GM19397 (cell line): Measurements from ENCODE around the gene IGFL3.
"Not testable (repeated sequence)": the region's sequence is repeated elsewhere in the genome, so short reads cannot be mapped to it uniquely, and the experiment has no call there.

ENCODE experiments used
- ATAC-seq: cut with Tn5 transposase; IDR thresholded peaks from one replicate; pipeline ENCODE4 v1.9.1; 2021; ENCODE audit warnings: mild to moderate bottlenecking, moderate library complexity; ENCODE audit not compliant: unreplicated experiment

Gene IGFL3

DNA sequence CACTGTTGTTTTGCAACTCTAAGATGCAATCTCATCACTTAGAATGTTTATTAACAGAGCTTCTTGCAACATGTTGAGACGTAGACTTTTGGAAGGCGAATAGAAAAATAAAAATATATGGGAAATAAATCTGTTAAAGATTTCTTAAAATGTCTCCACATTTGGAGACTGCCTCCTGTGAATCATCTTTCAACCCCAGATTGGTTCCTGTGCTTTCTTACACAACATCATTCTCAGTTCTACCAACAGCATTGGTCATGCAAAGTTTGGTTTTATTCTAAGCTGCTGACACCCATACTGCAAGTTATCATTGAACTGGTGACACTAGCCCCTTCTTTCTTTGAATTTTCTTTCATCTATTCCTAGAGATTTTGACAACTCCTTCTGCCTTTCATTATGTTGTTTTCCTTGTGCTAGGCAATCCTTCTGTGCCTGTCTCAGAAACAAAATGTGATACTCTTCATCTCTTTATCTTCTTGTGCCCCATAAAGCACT, 1.6 kb upstream of the IGFL3 start:
- ATAC-seq: no peak

DNA sequence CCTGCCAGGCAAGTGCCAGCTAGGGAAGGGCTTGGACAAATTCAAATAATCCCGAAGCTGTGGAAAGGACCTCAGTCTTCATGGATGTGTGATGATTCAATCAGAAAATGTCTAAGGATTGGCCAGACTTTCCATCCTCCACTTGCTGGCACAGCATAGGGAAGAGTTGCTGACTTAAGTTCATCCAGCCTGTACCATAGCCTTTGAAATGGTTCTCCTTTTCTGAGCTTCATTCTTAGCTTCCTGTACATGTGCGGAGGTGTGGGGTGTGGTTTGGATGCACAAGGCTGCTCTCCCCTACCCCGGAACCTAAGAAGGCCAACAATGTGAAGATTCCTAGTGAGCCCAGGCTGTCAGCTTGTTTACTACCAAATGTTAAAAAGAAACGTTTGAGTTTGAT, 959 bp upstream of the IGFL3 start:
- no peak for ATAC-seq

DNA sequence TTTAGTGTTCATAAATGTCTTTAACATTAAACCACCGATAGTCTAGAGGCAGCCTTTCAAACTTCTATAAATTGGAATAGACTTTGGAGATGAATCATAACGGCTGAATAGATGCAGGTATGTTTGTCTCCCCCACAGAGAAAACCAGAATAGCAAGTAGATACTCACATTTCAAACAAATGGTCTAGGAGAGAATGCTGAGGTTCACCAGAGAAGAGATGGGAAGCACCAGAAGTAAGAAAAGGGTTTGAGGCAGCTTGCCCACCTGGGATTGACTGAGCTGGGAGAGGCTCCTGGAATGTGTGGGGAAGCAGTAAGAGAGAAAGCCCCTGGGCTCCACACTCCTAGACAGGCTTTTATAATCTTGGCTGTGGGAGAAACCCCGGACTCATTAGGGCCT, 6.4 kb downstream of the IGFL3 start:
- no peak for ATAC-seq

DNA sequence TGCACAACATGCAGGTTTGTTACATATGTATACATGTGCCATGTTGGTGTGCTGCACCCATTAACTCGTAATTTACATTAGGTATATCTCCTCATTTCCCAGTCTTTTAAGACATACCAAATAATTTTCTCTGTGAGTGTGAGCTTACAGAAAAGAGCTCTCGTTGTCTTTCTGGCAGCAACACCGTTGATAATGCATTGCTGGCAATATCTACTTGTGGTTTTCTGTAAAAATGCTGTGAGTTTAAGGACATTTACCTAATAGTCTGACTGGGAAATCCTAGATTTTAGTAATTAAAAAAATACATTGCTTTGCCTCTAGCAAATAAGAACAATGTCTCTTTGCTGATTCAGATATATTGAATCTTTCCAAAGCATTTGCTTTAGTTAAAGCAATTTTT, 8.4 kb downstream of the IGFL3 start:
- ATAC-seq: no peak

DNA sequence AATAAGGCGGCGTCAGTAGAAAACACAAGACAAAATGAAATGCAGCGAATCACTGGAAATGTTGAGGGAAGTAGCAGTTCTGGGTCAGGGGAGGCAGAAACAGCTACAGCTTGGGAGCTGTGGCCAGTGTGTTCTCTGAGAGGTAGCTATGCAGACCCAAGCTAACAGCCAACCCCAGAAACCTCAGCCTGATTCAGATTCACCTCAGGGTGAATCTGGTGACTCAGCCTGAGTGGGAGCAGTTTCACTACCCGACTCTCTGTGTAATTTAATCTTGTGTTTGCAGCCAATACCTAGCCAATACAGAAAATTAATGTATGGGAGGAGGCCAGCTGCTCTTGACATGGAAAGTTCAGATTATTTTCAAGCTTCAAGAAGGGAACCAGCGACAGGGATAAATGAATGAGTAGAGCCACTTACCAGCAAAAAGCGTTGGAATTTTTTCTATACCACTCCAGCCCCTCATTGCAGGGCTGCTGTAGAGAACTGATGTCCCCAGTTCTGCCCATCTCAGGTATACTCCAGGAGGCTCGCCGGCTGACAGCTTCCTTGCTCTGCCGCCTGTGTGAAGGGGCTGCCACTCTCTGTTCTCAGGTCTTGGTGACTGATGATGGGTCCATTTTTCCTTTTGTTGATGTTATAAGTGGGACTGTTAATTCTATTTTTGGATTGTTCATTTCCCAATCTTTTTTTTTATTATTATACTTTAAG, 8.9 kb downstream of the IGFL3 start:
- no peak for ATAC-seq

DNA sequence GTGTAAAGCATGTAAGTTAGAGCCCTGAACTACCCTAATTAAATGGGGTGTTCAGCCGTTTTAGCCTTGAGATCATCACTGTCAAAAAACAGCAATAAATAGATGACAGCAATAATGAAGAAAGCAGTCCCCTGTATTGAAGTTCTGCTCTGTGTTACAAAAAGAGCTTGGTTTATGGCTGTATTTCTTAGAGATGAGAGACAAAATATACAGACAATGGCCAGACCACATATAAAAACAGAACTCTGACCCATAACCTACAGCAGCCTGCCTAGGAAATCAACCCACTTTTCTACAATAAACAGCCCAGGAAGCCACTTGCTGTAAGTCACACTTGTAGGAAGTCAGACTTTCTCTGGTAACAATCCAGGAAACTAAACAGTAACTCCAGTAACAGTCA, 10.8 kb downstream of the IGFL3 start:
- ATAC-seq: no peak

DNA sequence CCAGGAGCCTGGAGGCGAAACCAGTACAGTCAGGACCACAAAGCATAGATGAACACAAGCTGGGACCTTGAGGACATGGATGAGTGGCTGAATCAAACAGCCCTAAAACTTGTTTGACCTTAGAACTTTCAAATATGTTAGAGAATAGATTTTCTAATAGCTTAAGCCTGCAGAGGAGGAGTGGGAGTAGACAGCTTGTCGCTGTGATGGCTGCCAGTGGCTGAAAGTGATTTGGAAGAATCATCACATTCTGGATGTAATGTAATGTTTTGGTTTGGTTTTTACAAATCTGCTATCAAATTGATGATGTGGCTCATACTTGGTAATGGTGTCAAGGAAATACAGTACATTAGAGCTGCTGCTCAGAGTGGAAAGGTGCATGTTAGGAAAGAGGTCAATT, 12.0 kb downstream of the IGFL3 start:
- no peak for ATAC-seq

DNA sequence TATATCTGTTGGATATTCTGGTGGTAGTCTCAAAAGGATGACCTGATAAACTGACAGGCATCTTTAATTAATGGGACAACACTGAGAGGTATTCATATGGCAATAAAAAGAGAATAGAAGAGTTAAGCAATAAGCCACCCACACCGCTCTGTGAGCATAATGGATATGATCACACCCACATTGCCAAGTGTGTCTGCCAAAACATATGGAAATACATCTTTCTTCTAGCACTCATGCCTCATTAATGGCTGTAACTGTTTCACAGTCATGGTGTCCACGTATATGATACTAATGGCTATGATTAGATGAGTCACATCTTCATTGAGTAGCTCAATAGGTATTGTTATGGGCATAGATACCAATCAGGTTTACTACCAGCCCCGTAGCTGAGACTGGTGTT, 13.1 kb downstream of the IGFL3 start:
- no peak for ATAC-seq

DNA sequence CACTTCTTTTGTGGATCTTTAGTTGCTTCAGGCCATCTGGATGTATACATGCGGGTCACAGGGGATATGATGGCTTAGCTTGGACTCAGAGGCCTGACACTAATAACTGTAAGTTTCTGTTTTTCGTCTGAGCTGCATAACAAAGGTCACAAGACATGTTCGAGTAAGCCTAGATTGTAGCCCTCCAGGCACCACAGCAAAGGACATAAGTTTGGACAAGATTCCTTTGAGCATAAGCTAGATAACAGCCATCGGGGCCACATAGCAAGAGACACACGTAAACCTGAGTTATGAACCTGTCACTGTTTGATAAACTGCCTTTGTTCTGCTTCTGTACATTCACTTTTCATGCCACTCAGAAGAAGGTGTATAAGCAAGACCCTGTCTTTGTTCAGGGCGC, 14.6 kb downstream of the IGFL3 start:
- no peak for ATAC-seq

DNA sequence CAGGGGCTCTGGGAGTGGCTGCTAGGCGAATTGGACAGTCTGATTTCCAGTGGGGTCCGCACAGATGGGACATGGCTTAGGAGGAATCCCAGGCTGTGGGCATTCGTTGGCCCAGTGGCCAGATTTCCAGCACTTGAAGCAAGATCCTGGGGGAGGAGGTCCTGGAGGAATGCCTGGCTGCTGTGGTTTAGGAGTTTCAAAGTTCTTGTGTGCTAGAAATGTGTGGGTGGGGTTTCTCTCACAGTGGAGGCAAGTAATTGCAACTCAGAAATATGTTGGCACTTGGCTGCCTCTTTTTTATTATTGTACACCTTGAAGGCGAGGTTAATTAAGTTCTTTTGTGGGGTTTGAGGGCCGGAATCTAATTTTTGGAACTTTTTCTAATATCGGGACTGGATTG, 17.1 kb downstream of the IGFL3 start:
- no peak for ATAC-seq

DNA sequence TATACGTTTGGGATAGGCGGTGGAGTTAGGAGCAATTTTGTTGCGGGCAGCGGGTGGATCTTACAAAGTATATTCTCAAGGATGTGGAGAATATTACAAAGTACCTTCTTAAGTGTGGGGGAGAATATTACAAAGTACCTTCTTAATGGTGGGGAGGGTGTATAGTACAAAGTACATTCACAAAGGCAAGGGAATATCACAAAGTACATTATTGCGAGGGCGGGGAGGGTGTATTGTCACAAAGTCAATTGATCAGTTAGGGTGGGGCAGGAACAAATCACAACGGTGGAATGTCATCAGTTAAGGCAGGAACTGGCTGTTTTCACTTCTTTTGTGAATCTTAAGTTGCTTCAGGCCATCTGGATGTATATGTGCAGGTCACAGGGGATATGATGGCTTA, 22.2 kb downstream of the IGFL3 start:
- ATAC-seq: not testable (repeated sequence)

DNA sequence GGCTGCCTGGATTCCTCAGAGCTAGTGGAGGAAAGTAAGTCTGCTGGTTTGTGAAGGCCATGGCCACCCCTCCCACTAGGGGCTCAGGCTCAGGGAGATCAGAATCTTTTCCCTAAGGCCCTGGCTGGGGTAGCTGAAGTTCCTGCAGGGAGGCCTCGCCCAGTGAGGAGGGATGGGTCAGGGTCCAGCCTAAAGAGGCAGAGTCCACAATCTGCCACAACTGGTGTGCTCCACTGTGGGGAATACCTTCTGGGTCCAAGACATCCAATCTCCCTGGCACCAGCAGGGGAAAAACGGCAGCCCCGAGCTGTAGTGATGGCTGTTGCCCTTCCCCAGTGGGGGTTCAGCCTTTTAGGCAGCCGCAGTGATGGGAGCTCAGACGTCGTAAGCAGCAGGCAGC, 23.2 kb downstream of the IGFL3 start:
- ATAC-seq: no peak

DNA sequence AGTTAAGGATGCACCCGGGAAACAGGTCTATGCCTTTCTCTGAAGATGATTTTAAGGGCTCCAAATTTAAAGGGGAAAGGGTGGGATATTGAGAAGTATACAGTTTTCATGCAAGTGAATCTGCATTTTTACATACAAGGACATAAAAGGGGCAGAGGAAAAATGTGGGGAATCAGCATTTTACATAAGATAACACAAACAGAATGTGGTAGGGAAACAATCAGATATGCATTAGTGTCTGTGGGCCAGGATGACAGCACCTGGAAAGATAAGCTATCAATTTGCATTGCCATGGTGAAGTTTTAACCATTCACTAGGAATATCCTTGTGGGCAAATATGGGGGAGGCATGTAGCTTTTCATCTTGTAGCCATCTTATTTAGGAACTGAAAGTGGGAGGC, 24.1 kb downstream of the IGFL3 start:
- no peak for ATAC-seq

DNA sequence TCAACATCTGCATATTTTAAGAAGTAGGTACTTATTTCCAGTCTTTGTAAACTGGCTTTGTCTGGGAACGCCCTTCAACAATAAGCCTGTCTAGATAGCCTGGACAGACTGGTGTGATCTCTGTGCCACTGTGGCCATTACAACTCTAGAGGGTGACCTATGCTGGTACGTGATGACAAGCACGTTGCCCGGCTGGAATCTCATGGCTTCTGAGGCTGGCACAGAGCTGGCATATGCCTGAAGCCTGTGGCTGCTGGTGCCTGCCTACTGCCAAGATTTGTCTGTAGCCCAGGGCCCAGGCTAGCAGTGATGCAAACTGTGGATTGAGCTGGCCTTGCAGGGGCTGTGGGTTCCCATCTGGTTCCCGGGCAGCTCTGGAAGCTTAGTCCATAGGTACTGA, 34.0 kb downstream of the IGFL3 start:
- no peak for ATAC-seq

DNA sequence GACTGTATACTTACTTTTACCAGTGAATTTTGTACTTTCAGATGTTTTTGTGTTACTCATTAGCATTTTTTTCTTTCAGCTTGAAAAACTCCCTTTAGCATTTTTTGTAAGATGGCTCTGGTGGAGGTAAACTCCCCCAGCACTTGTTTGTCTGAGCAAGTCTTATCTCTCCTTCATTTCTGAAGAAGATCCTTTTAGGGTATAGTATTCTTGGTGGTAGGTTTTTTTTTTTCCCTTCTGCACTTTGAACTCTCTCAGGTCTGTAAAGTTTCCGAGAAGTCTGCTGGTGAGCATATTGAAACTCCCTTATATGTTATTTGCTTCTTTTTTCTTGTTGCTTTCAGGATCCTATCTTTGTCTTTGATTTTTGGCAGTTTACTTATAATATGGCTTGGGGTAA, 35.1 kb downstream of the IGFL3 start:
- ATAC-seq: no peak

DNA sequence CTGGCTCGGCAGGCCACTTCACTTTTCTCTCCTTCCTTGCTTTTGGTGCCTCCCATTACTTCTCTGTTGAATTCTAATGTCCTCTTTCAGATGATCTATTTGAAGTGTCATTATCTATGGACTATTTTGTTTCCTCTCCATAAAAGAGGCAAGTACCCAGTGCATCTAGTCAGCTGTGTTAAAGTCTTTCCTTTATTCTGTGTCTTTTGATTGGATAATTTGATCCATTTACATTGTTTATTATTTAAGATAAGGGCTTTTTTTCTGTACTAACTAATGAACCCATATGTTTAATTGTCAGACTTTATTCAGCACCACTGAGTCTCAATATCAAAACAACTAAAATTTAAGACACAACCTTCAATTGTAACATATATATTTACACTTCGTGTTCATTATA, 36.4 kb downstream of the IGFL3 start:
- no peak for ATAC-seq

DNA sequence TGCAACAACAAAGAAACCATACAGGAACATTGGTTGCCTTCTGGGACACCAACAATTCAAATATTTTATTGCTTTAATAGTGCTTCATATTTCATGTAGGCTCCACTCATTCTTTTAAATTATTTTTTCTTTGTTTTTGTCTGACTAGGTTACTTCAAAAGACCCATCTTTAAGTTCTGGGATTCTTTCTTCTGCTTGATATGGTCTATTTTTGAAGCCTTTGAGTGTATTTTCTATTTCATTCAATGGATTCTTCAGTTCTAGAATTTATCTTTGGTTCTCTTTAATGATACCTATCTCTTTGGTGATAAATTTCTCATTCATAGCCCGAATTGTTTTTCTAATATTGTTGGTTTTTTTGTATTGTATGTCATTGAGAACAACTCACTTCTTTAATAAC, 38.6 kb downstream of the IGFL3 start:
- ATAC-seq: no peak

DNA sequence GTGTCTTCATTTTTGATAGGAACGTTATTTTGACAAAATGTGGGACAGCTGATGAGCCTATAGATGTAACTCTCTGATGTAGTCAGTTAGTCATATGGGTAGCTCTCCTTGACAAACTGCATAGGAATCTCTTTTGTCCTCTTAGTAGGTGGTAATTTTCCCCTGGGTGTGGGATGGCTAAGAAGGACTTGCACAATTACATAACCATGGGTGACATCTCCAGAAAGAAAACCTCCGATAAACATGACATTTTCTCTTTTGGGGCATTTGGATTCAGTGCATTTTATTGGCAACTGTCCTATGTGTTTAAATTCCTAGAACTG, 41.8 kb downstream of the IGFL3 start:
- ATAC-seq: no peak

DNA sequence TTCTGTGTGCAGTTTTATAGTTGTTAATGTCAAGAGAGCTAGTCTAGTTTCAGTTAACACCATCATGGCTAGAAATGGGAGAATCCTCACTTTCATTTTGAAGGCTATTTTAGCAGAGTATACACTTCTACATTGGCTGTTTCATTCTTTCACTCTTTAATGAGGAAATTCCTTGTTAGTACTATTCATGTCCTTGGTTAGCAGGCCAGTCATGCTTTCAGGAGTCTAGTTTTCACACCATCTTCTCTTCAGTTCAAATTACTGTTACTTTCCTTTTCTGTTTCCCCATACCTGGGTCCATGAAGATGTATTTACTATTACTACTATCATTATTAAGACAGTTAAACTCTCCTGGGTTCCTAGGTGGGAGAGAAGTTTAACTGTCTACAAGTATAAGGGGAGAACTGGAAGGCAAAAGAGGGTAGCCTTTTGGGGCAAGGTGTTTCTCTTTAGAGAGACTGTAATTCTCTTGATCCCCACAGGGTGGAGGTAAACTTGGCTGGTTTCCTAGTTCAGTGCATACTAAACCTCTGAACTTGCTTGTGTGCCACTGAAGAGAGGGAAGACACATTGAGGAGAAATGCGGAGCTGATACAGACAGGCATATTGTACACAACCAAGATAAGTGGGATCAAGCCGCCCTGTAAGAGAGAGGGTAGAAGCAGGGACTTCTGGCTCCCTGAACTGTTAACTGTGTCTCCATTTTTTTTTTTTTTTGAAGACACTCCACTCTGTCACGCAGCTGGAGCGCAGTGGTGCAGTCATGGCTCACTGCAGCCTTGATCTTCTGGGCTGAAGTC, 42.4 kb downstream of the IGFL3 start:
- no peak for ATAC-seq

DNA sequence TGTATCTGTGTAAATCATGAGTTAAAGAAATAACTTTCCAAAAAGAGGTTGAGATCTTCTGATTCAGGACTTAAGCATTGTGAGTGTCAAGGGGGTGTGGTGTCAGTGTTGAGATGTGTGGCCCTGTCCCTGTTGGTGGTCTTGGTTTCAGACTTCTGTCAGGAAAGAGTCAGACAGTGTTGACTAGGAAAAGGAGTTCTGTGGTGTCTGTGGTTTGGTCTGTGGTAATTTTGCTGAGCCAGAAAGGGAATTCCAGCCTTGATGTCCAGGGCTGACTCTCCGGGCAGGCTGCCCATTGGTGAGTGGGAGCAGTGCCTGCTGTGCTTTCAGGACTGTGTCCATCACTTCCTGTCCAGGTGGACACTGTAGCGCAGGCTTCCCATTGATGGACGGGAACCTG, 43.9 kb downstream of the IGFL3 start:
- no peak for ATAC-seq

DNA sequence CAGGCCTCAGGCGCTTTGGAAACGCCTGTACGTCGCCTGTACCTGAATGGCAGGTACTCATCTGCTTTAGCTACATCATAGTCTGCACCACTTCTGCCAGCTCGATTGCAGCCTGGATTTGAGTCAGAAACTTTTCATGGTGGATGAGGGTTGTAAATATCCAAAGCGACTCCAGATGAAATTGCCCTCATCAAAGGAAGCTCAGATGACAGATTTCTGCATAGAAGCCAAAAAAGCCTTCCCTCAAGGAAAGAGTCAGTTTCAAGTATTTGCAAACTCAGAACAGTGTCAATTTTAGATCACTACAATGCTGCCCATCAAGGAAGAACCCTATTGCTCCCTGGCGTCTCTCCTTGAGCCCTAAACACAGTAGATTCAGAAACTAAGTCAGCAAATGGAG, 44.9 kb downstream of the IGFL3 start:
- no peak for ATAC-seq

DNA sequence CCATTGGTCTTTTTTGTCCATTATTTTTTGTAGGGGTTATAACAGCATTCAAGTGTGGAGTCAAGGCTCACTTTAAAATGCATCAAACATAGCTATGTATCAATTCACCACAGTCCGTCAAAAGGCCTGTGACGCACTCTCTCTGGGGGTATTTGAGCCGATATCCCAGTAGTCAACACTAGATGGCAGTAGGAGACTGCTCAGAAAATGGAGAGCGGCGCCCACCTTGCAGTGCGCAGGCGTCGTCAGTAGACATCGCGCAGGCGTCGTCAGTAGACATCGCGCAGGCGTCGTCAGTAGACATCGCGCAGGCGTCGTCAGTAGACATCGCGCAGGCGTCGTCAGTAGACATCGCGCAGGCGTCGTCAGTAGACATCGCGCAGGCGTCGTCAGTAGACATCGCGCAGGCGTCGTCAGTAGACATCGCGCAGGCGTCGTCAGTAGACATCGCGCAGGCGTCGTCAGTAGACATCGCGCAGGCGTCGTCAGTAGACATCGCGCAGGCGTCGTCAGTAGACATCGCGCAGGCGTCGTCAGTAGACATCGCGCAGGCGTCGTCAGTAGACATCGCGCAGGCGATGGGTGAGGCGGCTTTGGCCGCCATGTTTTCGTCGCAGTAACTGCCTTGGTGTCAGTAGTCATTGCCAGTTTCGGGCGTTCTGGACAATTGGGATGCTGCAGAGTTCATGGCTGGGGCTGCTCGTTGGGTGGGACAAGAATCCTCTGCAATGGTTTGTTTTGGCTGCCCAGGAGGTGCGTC, 45.7 kb downstream of the IGFL3 start:
- ATAC-seq: not testable (repeated sequence)
